Measurements from ENCODE around the gene CTBP2.
"Not testable (repeated sequence)": the region's sequence is repeated elsewhere in the genome, so short reads cannot be mapped to it uniquely, and the experiment has no call there.

Gene CTBP2

GRCh38 chr10:125064681-125065492 lies 95.5 kb downstream of the CTBP2 start:
- DNase-seq (ENCODE audit: low read depth in 2 of 2): no peak

- DNase-seq (ENCODE audit: low read depth in 2 of 2): no peak
Measured at GRCh38 chr10:125063256-125063925, 97.0 kb downstream of the CTBP2 start.

DNA sequence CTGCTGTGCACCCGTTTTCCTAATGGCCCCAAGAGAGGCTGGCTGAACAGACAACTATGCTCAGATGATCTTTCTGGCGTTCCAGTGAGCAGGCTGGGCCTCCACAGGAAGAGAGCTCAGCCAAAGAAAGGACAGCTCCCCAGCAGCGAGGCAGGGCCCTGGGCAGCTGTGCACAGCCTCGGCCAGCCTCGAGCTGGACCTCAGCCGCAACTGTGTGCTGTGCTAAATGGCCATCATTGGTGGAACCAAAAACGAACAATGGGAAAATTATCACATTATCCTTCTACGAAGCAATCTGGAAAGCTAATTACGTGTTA lies 97.5 kb downstream of the CTBP2 start:
- DNase-seq (ENCODE audit: low read depth in 2 of 2): no peak

GRCh38 chr10:125062227-125062913 lies 98.0 kb downstream of the CTBP2 start:
- no peak for DNase-seq (ENCODE audit: low read depth in 2 of 2)

DNA sequence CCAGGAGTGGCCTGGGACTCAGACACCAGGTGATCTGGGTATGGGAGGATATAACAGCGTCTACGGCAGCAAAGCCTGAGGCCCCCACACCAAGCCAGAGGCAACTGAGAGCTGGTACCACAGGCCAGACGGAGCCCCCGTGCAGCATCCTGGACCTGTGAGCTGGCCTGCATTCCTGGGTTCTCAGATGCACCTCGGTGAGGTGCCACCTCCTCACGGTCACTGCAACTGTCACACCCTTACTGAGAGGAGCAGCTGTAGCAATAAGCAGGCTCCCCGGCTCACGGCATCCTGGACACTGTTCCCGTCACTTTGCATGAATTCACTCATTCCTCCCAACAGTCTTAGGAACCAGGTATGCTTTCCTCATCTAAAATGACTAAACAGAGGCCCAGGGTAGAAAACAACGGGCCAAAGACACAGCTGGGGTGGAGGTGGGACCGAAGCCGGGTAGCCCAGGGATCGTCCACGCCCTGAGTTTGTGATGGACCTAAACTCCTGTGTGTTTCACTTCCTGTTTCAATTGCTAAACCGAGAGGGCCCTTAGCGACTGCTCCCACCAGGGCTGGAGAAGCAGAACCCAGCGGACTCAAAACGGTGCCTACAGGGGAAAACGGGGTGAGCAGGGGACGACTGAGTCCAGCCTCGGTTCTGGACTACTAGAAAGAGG lies 98.7 kb downstream of the CTBP2 start:
- no peak for DNase-seq (ENCODE audit: low read depth in 2 of 2)

- peak in 1 of 2 donors; percentile 18 for DNase-seq (ENCODE audit: low read depth in 2 of 2)
Measured at GRCh38 chr10:125060826-125061556, 99.4 kb downstream of the CTBP2 start.

- no peak for DNase-seq (ENCODE audit: low read depth in 2 of 2)
Measured at GRCh38 chr10:125060482-125060825, 99.9 kb downstream of the CTBP2 start.

GRCh38 chr10:125060026-125060425 lies 100.3 kb downstream of the CTBP2 start:
- DNase-seq (ENCODE audit: low read depth in 2 of 2): no peak

DNA sequence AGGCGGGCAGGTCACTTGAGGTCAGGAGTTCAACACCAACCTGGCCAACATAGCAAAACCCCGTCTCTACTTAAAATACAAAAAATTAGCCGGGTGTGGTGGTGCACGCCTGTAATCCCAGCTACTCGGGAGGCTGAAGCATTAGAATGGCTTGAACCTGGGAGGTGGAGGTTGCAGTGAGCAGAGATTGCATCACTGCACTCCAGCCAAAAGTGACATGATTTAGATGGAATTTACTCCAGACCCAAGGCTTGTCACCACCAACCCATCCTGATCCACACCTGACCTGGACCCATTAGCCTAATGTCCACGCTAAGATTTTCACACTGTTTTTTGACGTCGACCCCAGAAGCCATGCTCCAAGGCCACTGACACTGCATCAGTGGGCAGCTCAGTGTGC lies 101.0 kb downstream of the CTBP2 start:
- DNase-seq (ENCODE audit: low read depth in 2 of 2): not testable (repeated sequence)

GRCh38 chr10:125057158-125058001 lies 103.0 kb downstream of the CTBP2 start:
- DNase-seq (ENCODE audit: low read depth in 2 of 2): no peak

DNA sequence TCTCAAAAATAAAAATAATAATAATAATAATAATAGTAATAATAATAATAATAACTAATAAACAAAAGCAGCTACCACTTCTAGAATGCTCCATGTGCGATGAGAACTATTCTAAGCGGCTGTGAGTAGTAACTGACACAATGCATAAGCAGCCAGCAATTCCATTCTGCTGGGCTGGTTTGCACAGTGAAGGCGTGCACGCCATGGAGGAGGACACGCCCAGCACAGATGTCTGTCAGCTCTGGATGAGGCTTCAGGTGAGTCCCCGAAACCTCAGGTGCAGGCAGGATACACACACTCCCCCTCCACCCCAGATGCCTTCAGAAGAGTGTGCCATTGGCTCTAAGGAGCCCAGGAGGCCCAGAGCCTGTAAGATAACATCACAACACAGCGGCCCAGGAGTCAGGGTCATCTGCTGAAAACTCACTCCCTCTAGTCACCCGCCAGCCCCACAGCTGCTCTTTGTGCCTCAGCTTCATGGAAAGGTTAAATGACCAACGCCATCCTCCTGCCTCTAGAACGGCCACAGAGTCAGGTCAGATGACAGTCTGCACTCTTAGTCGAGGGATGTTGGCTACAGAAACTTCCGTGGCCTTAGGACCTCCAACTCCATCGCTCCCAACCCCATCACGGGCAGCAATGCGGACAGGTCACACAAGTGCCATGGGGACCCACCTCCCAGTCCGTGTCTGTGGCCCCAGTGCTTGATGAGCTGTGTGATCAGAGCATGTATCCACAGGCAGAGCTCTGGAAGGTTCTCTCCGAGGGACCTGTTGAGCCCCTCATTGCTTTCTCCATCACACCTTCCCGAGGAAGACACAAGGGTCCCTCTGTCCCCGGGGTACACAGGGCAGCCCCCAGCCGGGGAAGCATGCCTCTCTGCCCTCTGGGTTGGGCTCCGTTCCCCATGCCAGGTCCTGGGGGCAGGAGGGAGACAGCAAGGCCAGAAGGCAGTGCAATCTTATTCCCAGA lies 103.9 kb downstream of the CTBP2 start:
- no peak for DNase-seq (ENCODE audit: low read depth in 2 of 2)

- no peak for DNase-seq (ENCODE audit: low read depth in 2 of 2)
Measured at GRCh38 chr10:125055446-125055845, 104.9 kb downstream of the CTBP2 start.

- no peak for DNase-seq (ENCODE audit: low read depth in 2 of 2)
Measured at GRCh38 chr10:125054669-125055268, 105.6 kb downstream of the CTBP2 start.

- DNase-seq (ENCODE audit: low read depth in 2 of 2): no peak
Measured at GRCh38 chr10:125054216-125054615, 106.1 kb downstream of the CTBP2 start.

- no peak for DNase-seq (ENCODE audit: low read depth in 2 of 2)
Measured at GRCh38 chr10:125052146-125052545, 108.2 kb downstream of the CTBP2 start.

- no peak for DNase-seq (ENCODE audit: low read depth in 2 of 2)
Measured at GRCh38 chr10:125050383-125050782, 110.0 kb downstream of the CTBP2 start.

DNA sequence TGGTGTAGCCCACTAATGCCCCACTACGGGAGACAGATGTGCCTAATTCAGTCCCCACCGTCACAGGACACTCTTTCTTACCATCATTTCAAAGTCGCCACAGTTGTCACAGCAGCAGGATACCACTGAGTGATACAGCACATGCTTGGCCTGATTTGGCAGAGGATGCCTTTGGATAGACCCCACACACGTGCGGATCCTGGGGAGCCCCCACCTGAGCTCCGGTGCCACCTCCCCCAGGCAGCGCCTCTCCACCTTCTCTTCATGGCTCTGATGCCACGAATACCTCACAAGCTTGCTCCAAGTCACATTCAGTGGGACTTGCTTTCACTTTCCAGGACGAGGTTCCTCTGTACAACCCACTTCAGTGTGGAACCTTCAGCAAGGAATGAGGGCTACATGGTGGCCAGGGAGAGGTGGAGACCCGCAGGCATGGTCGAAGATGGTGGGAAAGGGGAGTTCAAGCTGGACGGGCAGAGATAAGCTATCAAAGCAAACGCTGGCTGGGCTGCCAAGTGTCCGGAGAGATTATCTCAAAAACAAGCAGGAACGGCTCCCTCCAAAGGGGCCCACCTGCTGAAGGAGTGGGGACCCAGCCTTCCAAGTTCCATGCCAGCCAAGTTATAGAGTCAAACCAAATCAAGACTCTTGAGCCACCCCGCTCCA lies 111.0 kb downstream of the CTBP2 start:
- DNase-seq (ENCODE audit: low read depth in 2 of 2): no peak

- DNase-seq (ENCODE audit: low read depth in 2 of 2): peak; percentile 14 to 49
Measured at GRCh38 chr10:125048094-125048864, 112.1 kb downstream of the CTBP2 start.

All from stimulated activated CD4-positive, alpha-beta T cell treated with anti-CD3 and anti-CD28 coated beads, Interleukin-1b, Interleukin-23, amount 100 ng/mL, for 4 hours (primary cell).